K562 (cell line): ENCODE results near the gene C1R. TPM values are rescaled to one million over a fixed set of nuclear protein-coding genes. Genes with fewer than 3 reads are reported as not detected.

Experiments used
- ASH1L ChIP-seq: fragments of 450-650 bp; IDR thresholded peaks from 2 replicates; pipeline ENCODE4 v1.6.1; 2018; ENCODE audit warnings: borderline replicate concordance, mild to moderate bottlenecking, low read depth; ENCODE audit not compliant: partially characterized antibody
- CAMTA2 ChIP-seq: fragments of 250-450 bp; sonication (Bioruptor Pico); conservative IDR thresholded peaks from 2 replicates; pipeline ENCODE4 v1.5.1; 2022
- E2F3 ChIP-seq: fragments of 250-450 bp; sonication (Bioruptor Pico); IDR thresholded peaks from 2 replicates; pipeline ENCODE4 v1.4.0; 2020; ENCODE audit warnings: mild to moderate bottlenecking
- GABPA ChIP-seq: fragments of 200-800 bp; sonication (Bioruptor generic); conservative IDR thresholded peaks from 2 replicates; pipeline ENCODE4 v1.6.1; 2016; ENCODE audit warnings: low read depth, missing genetic modification characterization, missing compliant biosample characterization
- GTF2A2 ChIP-seq: IDR thresholded peaks from 2 replicates; pipeline ENCODE4 v1.6.1; 2016; ENCODE audit warnings: mild to moderate bottlenecking, missing genetic modification characterization, missing compliant biosample characterization
- HEY1 ChIP-seq: fragments of 250-450 bp; sonication (Bioruptor Pico); IDR thresholded peaks from 2 replicates; pipeline ENCODE4 v1.5.0; 2020; ENCODE audit warnings: mild to moderate bottlenecking, moderate library complexity, borderline replicate concordance
- IRF9 ChIP-seq: fragments of 450-650 bp; IDR thresholded peaks from 2 replicates; pipeline ENCODE4 v1.6.1; 2016; ENCODE audit warnings: missing biosample characterization, missing genetic modification characterization
- KDM5B ChIP-seq: fragments of 200-600 bp; sonication (generic); IDR thresholded peaks from 2 replicates; pipeline ENCODE4 v1.6.1; 2012; ENCODE audit warnings: low read depth, mild to moderate bottlenecking, moderate library complexity, low read length, control low read depth, inconsistent platforms; ENCODE audit not compliant: insufficient replicate concordance
- LARP7 ChIP-seq: fragments of 450-650 bp; IDR thresholded peaks from 2 replicates; pipeline ENCODE4 v1.6.1; 2016
- MAFK ChIP-seq: IDR thresholded peaks from 2 replicates; pipeline ENCODE4 v1.6.1; 2011; ENCODE audit warnings: low read length, improper control_type of control experiment
- MCM2 ChIP-seq: fragments of 450-650 bp; IDR thresholded peaks from 2 replicates; pipeline ENCODE4 v1.6.1; 2017; ENCODE audit warnings: low read depth, mild to moderate bottlenecking
- MEF2A ChIP-seq: IDR thresholded peaks from 2 replicates; pipeline ENCODE4 v1.6.1; 2011; ENCODE audit warnings: low read depth, mild to moderate bottlenecking, low read length, moderate library complexity; ENCODE audit not compliant: control insufficient read depth
- NCOA1 ChIP-seq: fragments of 450-650 bp; IDR thresholded peaks from 2 replicates; pipeline ENCODE4 v1.6.1; 2016; ENCODE audit warnings: low read depth
- NFRKB ChIP-seq: fragments of 450-650 bp; IDR thresholded peaks from 2 replicates; pipeline ENCODE4 v1.6.1; 2016; ENCODE audit warnings: low read depth
- NFYB ChIP-seq: IDR thresholded peaks from 2 replicates; pipeline ENCODE4 v1.6.1; 2011; ENCODE audit warnings: mild to moderate bottlenecking, moderate library complexity; ENCODE audit not compliant: insufficient read length; ENCODE audit errors: extremely low read depth
- NONO ChIP-seq, 2 experiments: fragments of 200-400 bp in 1 of 2; fragments of 450-650 bp in 1 of 2; formaldehyde crosslinking in 1 of 2; IDR thresholded peaks; 2 replicates each; pipeline ENCODE4 v1.6.1; 2017; ENCODE audit warnings: low read depth in 2 of 2, mild to moderate bottlenecking in 2 of 2, moderate library complexity in 2 of 2, low read length in 1 of 2
- PHB2 ChIP-seq: fragments of 450-650 bp; IDR thresholded peaks from 2 replicates; pipeline ENCODE4 v1.6.1; 2017; ENCODE audit warnings: low read depth
- PHF8 ChIP-seq: fragments of 200-600 bp; sonication (generic); IDR thresholded peaks from 2 replicates; pipeline ENCODE4 v1.6.1; 2012; ENCODE audit warnings: mixed run types, mild to moderate bottlenecking, inconsistent platforms, low read length, moderate library complexity, borderline replicate concordance
- SMC3 ChIP-seq: conservative IDR thresholded peaks from 2 replicates; pipeline ENCODE4 v1.6.1; 2011; ENCODE audit warnings: low read depth, low read length, improper control_type of control experiment; ENCODE audit not compliant: insufficient read depth
- SOX6 ChIP-seq: fragments of 450-650 bp; IDR thresholded peaks from 2 replicates; pipeline ENCODE4 v1.6.1; 2014; ENCODE audit warnings: mild to moderate bottlenecking
- TCF7 ChIP-seq: sonication (generic); IDR thresholded peaks from 2 replicates; pipeline ENCODE4 v1.6.1; 2016; ENCODE audit warnings: antibody characterized with exemption, borderline replicate concordance
- polyA plus RNA-seq, 8 experiments: library from polyadenylated mRNA; depleted of rRNA in 4 of 8; stranded (reverse) in 5 of 8; unstranded in 3 of 8; fragments of >200 nt; fragmentation: Nextera tagmentation in 2 of 8; fragmentation: Illumina TruSeq in 1 of 8; extraction: Ambion mirVana in 2 of 8; extraction: Trizol in 1 of 8; gene quantifications; 2 replicates each; pipeline versions ENCODE4 v1.2.1 to v1.2.3, GENCODE V29; 2011 to 2014; ENCODE audit warnings: inconsistent platforms in 1 of 8, missing spikeins in 1 of 8
- total RNA-seq, 7 experiments: library from RNA; depleted of rRNA in 6 of 7; stranded (reverse); fragments of >200 nt in 6 of 7; fragmentation: Illumina TruSeq in 2 of 7; extraction: Trizol in 2 of 7; gene quantifications; 2 replicates each; pipeline versions ENCODE4 v1.2.1 to v1.2.3, GENCODE V29; 2011 to 2021; ENCODE audit warnings: low replicate concordance in 1 of 7
- TF ChIP-seq, protein P1 (sequence below): fragments of 250-450 bp; sonication (Bioruptor Pico); IDR thresholded peaks from 2 replicates; pipeline ENCODE4 v1.8.0; 2021; ENCODE audit warnings: moderate library complexity, mild to moderate bottlenecking, inconsistent platforms
- TF ChIP-seq, protein P2 (sequence below): sonication (generic); formaldehyde crosslinking; IDR thresholded peaks from 2 replicates; pipeline ENCODE4 v1.8.0; 2022; ENCODE audit warnings: mild to moderate bottlenecking, low read depth, missing genetic modification reagents
- TF ChIP-seq, protein P3 (sequence below): IDR thresholded peaks from 2 replicates; pipeline ENCODE4 v1.6.1; 2011; ENCODE audit not compliant: insufficient read length; ENCODE audit errors: extremely low read depth
- TF ChIP-seq, protein P4 (sequence below): fragments of 250-450 bp; sonication (Bioruptor Pico); IDR thresholded peaks from 2 replicates; pipeline ENCODE4 v1.4.0; 2020; ENCODE audit warnings: borderline replicate concordance

The C1R gene
- total and polyA plus RNA-seq, 9 of the 15 experiments (the other 6 are each of a cell fraction or from before 2014, with no cell fraction given) = 0.07 to 1.0 (median 0.33) TPM; not detected in 1

GRCh38 chr12:7108796-7109571, 16.7 kb upstream of the C1R start, which contains the start of gene C1RL (continued):
- peak; percentile 52 for TF ChIP-seq GABPA
- no peak for TF ChIP-seq KDM5B
- no peak for TF ChIP-seq TCF7
- peak; percentile 28; the same call in 1 of the 2 replicates for TF ChIP-seq NFRKB
- TF ChIP-seq, protein P1, sequence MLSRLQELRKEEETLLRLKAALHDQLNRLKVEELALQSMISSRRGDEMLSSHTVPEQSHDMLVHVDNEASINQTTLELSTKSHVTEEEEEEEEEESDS (CRISPR knock-in tag) = no peak
- no peak for TF ChIP-seq LARP7
- TF ChIP-seq E2F3 = no peak
- no peak for TF ChIP-seq MAFK
- 0 out of 4 replicates have a peak, but pooled peaks of 1 of the 2 experiments have one; percentile 30 for TF ChIP-seq NONO (IDR thresholded peaks at IDR 0.05; ENCODE audit: low read depth in 2 of 2, low read length in 1 of 2)
- peak; percentile 66 for TF ChIP-seq SMC3
- TF ChIP-seq, protein P2, sequence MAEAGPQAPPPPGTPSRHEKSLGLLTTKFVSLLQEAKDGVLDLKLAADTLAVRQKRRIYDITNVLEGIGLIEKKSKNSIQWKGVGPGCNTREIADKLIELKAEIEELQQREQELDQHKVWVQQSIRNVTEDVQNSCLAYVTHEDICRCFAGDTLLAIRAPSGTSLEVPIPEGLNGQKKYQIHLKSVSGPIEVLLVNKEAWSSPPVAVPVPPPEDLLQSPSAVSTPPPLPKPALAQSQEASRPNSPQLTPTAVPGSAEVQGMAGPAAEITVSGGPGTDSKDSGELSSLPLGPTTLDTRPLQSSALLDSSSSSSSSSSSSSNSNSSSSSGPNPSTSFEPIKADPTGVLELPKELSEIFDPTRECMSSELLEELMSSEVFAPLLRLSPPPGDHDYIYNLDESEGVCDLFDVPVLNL (CRISPR knock-in tag) = no peak
- TF ChIP-seq PHB2 = no peak
- 0 out of 2 replicates have a peak, but pooled peaks have one; percentile 13 for TF ChIP-seq NCOA1
- TF ChIP-seq NFYB = no peak
- 0 out of 2 replicates have a peak, but pooled peaks have one; percentile 47 for TF ChIP-seq SOX6
- TF ChIP-seq ASH1L = no peak
- TF ChIP-seq MEF2A = no peak
- TF ChIP-seq, protein P3, sequence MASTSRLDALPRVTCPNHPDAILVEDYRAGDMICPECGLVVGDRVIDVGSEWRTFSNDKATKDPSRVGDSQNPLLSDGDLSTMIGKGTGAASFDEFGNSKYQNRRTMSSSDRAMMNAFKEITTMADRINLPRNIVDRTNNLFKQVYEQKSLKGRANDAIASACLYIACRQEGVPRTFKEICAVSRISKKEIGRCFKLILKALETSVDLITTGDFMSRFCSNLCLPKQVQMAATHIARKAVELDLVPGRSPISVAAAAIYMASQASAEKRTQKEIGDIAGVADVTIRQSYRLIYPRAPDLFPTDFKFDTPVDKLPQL = no peak
- TF ChIP-seq, protein P4, sequence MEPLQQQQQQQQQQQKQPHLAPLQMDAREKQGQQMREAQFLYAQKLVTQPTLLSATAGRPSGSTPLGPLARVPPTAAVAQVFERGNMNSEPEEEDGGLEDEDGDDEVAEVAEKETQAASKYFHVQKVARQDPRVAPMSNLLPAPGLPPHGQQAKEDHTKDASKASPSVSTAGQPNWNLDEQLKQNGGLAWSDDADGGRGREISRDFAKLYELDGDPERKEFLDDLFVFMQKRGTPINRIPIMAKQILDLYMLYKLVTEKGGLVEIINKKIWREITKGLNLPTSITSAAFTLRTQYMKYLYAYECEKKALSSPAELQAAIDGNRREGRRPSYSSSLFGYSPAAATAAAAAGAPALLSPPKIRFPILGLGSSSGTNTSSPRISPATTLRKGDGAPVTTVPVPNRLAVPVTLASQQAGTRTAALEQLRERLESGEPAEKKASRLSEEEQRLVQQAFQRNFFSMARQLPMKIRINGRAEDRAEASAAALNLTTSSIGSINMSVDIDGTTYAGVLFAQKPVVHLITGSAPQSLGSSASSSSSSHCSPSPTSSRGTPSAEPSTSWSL (CRISPR knock-in tag) = no peak
- no peak for TF ChIP-seq MCM2
- TF ChIP-seq GTF2A2 (tag) = no peak
- peak; percentile 24; the same call in 1 of the 2 replicates for TF ChIP-seq PHF8
- TF ChIP-seq IRF9 (tag) = peak; percentile 34; the same call in 1 of the 2 replicates
- TF ChIP-seq HEY1 (CRISPR knock-in tag) = no peak
- TF ChIP-seq CAMTA2 (CRISPR knock-in tag) = no peak
